GM18519 (cell line): ENCODE results near the gene WNT8A.

Source experiments
- ATAC-seq: cut with Tn5 transposase; IDR thresholded peaks from one replicate; pipeline ENCODE4 v1.9.1; 2021; ENCODE audit warnings: mild to moderate bottlenecking, moderate library complexity; ENCODE audit not compliant: unreplicated experiment, low FRiP score

Gene WNT8A

DNA sequence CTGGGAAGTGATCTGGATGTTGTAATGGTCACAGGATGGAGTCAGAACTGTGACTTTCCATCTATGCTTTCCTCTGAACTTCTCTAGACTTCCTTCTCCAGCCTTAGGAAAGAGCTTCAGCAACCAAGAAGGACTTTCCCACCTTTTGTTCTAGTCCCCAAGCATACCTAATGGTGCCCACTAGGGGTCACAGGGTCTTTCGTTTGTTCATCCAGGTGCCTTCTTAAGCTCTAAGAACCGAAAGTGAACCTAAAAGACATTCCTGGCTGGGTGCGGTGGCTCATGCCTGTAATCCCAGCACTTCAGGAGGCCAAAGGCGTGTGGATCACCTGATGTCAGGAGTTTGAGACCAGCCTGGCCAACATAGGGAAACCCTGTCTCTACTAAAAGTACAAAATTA is 1.8 kb upstream of the WNT8A start:
- no peak for ATAC-seq

DNA sequence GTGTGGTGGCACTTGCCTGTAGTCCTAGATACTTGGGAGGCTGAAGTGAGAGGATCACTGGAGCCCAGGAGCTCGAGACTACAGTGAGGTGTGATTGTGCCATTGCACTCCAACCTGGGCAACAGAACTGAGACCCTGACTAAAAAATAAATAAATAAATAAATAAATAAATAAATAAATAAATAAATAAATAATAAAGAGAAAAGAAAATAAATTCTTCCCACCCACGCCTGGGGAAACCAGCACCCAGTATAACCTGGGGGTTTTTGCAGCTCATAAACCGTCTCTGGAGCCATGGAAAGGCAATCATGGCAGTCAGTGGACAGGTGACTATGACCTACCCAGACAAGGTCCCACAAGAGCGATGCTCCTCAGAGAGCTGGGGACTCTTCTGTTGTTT is 7.9 kb downstream of the WNT8A start:
- ATAC-seq = no peak

- ATAC-seq = no peak
Observed at GRCh38 chr5:138092301-138092700, 8.5 kb downstream of the WNT8A start.

DNA sequence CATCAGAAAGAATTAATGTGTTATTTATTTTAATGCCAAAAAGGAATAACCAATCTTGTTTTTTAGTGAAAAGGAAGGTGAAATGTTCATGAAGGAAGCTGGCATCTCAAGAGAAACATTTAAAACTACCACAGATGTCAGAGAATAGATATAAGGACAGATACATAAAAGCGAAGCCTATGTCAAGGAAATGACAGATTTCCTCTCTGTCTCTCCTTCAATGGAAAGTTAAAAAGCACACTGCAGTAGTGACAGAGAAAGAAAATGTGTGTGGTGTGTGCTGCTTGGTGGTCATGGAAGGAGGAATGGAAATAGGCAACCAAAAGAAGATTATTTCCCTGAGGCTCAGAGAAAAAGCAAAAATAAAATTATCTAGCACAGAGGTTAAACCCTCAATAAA is 9.2 kb downstream of the WNT8A start:
- no peak for ATAC-seq

DNA sequence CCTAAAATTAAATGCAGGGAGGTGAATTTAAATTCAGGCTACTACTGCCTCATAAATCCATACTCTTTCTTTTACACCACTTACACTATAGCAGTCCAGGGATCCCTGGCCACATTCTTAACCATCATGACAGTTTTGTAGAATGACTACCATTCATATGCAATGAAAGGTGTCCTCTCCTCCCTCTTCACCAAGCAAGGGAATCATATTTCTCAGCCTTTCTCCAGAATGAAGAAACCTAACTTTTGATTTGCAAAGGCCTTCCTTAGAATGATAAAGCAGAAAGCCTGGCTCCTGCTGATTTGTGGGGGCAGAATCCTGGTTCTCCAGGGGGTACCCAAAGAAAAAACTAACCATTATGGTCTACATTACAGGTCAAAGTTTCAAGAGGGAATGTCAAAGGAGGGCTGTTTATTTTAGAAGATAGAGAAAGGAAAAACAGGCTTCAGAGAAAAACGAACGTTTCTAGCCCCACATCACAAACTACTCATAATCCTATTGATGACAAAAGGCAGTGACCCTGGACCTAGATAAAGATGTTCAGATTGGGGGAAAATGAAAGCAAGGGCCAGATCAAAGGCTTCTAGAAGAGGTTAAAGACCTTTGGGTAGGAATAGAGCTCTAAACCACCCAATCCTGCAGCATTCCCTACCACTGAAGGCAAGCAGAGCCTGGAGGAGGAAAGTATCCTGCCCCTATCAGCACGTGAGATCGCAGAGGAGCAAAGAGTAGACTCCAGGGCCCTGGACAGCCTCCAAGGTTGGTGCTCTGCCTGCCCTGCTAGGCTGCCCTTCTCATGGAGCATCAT is 11.5 kb downstream of the WNT8A start:
- no peak for ATAC-seq

DNA sequence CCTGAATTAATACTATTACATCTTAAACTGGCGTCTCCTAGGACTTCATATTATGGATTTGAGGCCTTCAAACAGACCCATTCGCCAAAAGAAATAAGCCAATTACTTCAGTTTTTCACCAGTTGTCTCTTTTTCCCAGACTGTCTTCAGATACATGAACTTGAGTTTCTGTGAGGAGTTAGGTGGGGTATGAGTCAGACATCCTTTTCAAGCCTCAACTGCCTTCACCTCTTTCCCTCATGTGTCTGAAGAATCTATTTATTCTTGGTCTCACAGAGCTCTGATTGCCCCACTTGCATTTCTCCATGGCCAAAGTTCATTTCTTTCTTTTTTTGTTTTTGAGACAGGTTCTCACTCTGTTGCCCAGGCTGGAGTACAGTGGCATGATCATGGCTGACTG is 12.5 kb downstream of the WNT8A start:
- no peak for ATAC-seq

- no peak for ATAC-seq
Observed at GRCh38 chr5:138096997-138097828, 13.4 kb downstream of the WNT8A start.

DNA sequence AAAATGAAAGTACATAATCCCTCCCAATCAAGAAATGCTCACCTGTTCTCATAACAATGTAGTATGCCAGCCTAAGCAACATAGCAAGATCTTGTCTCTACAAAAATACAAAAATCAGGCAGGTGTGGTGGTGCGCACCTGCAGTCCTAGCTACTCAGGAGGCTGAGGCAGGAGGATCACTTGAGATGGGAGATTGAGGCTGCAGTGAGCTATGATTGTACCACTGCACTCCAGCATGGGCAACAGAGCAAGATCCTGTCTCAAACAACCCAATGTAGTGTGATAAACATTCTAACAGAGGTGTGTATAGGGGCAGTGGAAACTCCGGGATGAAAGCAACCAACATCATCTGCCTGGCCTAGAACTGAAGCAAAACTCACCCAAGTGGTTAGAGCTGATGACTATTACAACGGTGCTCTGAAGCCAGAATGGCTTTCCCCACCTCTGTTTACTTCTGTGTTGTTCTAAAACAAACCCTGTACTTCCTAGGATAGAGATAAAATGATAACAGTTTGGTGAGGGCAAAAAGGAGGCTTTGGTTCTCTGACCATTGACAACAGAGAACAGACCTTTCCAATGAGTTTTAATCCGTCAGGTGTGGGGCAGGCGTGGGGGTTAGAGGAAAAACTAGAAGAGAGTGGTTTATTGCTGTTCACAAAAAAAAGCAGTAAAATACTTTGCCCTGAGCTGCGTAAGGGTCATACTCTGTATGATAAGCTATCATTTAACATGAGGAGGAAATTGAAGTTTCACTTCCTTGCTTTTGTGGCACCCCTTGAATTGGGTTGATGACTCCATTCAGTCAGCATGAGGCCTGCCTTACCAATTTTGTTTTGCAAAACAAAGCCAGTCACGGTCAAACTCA is 18.9 kb downstream of the WNT8A start:
- ATAC-seq = no peak

DNA sequence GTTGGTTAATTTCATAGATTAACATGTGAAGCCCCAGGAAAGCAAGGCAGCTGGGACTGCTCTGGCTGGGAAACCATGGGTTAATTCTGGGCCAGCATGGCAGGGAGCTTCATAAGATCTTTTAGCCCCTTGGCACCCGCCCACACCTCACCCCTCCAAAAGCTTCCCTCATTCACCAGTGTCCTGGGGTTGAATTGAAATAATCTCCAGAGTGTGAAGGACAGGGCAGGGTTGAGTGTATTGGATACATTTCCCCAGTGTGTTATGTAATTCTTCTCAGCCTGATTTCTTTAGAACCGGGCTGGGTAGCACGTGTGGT is 19.4 kb downstream of the WNT8A start:
- ATAC-seq = no peak

DNA sequence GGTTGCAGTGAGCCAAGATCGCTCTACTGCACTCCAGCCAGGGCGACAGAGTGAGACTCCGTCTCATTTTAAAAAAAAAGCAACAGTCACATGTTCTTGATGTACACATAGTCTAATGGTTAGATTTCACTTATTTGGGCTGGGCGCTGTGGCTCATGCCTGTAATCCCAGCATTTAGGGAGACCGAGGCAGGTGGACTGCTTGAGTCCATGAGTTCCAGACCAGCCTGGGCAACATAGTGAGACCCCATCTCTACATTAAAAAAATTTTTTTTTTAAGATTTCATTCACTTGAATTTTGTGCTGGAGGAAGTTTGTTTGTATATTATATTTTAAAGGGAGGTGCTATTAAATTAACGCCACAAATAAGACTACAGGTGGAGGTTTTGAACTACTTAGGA is 21.9 kb downstream of the WNT8A start:
- no peak for ATAC-seq

DNA sequence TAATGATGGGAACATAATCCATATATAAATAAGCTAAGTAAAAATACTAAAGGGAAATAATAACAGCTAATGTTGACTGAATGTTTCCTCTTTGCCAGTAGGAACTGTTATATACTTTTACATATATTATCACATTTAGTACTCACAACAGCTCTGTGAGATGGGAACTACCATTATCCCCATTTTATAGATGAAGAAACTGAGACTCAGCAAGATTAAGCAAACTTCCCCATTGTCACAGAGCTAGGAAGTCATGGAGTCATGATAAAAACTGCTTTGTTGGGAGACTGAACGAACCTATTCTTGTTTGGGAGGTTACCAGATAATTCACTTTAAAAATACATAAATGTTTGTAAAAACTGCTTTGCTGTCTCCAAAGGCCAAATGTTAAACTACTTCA is 23.4 kb downstream of the WNT8A start:
- no peak for ATAC-seq

GRCh38 chr5:138109463-138110265 is 25.8 kb downstream of the WNT8A start:
- ATAC-seq = no peak

- ATAC-seq = no peak
Observed at GRCh38 chr5:138110266-138110963, 26.6 kb downstream of the WNT8A start.

DNA sequence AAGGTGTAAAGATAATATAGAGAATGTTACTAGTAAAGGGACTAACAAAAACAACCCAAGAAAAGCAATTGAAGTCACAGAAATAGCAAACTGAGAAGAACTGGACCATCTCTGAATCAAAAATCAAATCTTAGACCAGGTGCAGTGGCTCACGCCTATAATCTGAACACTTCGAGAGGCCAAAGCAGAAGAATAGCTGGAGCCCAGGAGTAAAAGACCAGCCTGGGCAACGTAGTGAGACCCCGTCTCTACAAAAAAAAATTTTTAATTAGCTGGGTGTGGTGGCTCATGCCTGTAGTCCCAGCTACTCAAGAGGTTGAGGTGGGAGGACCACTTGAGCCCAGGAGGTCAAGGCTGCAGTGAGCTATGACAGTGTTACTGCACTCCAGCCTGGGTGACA is 27.3 kb downstream of the WNT8A start:
- no peak for ATAC-seq

GRCh38 chr5:138111937-138112336 is 28.1 kb downstream of the WNT8A start:
- no peak for ATAC-seq

- no peak for ATAC-seq
Observed at GRCh38 chr5:138115254-138115653, 31.4 kb downstream of the WNT8A start.

GRCh38 chr5:138128334-138128733 is 44.5 kb downstream of the WNT8A start:
- no peak for ATAC-seq

GRCh38 chr5:138129347-138129746 is 45.5 kb downstream of the WNT8A start:
- no peak for ATAC-seq

DNA sequence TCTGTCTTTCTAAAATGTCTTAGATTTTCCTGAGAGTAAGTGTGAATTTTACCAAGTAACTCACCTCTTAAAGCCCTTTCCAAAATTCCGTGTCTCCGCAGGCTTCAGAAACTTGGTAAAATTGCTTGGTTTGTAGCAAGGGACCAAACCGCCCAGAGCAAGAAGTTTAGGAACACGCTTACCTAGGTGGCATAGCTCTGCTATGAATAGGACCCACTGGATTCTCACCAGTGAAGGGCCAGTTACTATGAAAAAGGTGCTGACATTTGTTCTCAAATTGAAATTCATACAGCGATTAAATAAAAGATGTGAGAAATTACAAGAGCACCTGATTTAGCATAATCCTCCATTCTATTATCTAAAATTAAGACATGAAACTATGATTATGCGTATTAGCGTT is 48.7 kb downstream of the WNT8A start:
- no peak for ATAC-seq
